ENCODE results near the gene COL10A1. TPM values are rescaled to one million over a fixed set of nuclear protein-coding genes. Genes with fewer than 3 reads are reported as not detected.

Gene COL10A1
- total RNA-seq, 2 experiments from 2014 or later, result not detected

GRCh38 chr6:116078945-116079344, 47.0 kb downstream of the COL10A1 start:
- peaks cover 23% of the 10 kb centered on the region for H3K27me3 Mint-ChIP-seq
- ChIA-PET POLR2A (no interaction called here), CTCF (interaction anchor here (0.8 kb wide), 1 partner anchor 25 kb away, joined by 4 read pairs; no protein-coding TSS in a partner anchor)
- no peaks in the 10 kb centered on the region for H3K9me3 Mint-ChIP-seq (ENCODE audit: low read depth)
- no peak for DNase-seq
- ATAC-seq, result no peak
- H3K27ac Mint-ChIP-seq, result no peak overlapping the region
- no peaks in the 10 kb centered on the region for H3K36me3 Mint-ChIP-seq (ENCODE audit: low read depth)
- H3K4me1 Mint-ChIP-seq, result no peaks in the 10 kb centered on the region
- intact Hi-C loops (cut with DNase I, micrococcal nuclease), result no loop called here
- no peak overlapping the region for H3K4me3 Mint-ChIP-seq

DNA sequence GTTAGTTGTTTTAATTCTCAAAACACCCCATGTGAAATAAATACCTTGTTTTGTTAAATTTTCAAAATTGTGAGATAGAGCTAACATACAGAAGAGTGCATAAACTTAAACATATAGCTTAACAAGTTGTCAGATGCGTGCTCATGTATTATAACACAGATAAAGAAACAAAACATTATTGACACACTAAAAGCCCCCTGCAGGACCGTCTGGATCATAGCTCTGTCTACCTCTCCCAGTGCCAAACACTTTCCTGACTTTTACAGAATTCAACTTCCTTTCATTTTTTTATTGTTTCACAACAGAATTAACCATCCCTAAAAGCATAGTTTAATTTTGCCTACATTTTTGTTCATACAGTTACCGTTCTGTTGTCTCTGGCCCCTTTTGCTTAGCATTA, 47.4 kb downstream of the COL10A1 start:
- intact Hi-C loops (cut with DNase I, micrococcal nuclease), result no loop called here
- ChIA-PET CTCF (interaction anchor here (0.8 kb wide), 1 partner anchor 25 kb away, joined by 4 read pairs; no protein-coding TSS in a partner anchor), POLR2A (no interaction called here)
- no peak overlapping the region for H3K4me3 Mint-ChIP-seq
- no peak for ATAC-seq
- no peak overlapping the region for H3K27ac Mint-ChIP-seq
- no peaks in the 10 kb centered on the region for H3K36me3 Mint-ChIP-seq (ENCODE audit: low read depth)
- H3K9me3 Mint-ChIP-seq (ENCODE audit: low read depth), result no peaks in the 10 kb centered on the region
- no peak for DNase-seq
- peaks cover 23% of the 10 kb centered on the region for H3K27me3 Mint-ChIP-seq
- no peaks in the 10 kb centered on the region for H3K4me1 Mint-ChIP-seq

GRCh38 chr6:116074732-116075390, 51.1 kb downstream of the COL10A1 start:
- peaks cover 16% of the 10 kb centered on the region for H3K27me3 Mint-ChIP-seq
- H3K27ac Mint-ChIP-seq, result no peak overlapping the region
- peaks cover 3% of the 10 kb centered on the region for H3K4me1 Mint-ChIP-seq
- DNase-seq (no peak), ATAC-seq (no peak)
- no peak overlapping the region for H3K4me3 Mint-ChIP-seq
- intact Hi-C loops (cut with DNase I, micrococcal nuclease), result no loop called here
- H3K9me3 Mint-ChIP-seq (ENCODE audit: low read depth), result no peaks in the 10 kb centered on the region
- CTCF ChIA-PET, result interaction anchor here (1.5 kb wide), 1 partner anchor 11 kb away, joined by 6 read pairs; no protein-coding TSS in a partner anchor
- POLR2A ChIA-PET, result no interaction called here
- H3K36me3 Mint-ChIP-seq (ENCODE audit: low read depth), result no peaks in the 10 kb centered on the region

DNA sequence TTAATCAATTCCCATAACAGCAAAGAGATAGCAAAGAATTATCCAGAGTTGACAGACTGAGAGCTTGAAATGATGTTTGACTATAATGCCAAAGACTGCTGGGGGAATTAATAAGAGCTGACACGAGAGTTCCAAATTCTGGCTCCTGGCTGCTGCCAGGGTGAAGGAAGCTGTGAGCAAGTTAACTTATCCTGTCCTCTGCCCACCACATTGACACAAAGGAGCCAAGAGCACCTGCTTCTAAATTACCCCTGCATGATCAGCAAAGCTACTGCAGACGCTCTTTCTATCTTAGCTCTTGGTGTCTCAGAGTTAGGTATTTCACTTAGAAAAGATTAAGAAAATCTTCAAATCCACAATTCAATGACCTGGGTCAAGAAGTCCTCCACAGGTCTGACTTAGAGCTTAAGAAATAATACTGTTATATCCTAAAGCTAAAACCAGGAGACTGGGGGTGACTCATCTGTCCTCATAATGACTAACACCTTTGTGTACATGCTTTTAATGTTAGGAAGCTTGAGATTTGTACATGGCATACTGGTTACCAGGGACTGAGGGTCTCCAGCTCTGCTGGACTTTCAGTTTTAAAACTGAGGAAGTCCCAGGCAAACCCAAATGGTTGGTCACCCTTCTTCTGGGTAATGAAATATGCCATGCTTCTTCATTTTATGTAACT, 52.0 kb downstream of the COL10A1 start:
- DNase-seq (no peak), ATAC-seq (no peak)
- Mint-ChIP-seq H3K4me3 (no peak overlapping the region), H3K9me3 (ENCODE audit: low read depth) (no peaks in the 10 kb centered on the region), H3K27ac (no peak overlapping the region), H3K27me3 (peaks cover 12% of the 10 kb centered on the region), H3K4me1 (peaks cover 3% of the 10 kb centered on the region), H3K36me3 (ENCODE audit: low read depth) (no peaks in the 10 kb centered on the region)
- intact Hi-C loops (cut with DNase I, micrococcal nuclease), result no loop called here
- CTCF ChIA-PET, result interaction anchor here (0.8 to 1.5 kb wide), 2 partner anchors 11 to 12 kb away, joined by 3 to 6 read pairs; no protein-coding TSS in a partner anchor
- POLR2A ChIA-PET, result no interaction called here

DNA sequence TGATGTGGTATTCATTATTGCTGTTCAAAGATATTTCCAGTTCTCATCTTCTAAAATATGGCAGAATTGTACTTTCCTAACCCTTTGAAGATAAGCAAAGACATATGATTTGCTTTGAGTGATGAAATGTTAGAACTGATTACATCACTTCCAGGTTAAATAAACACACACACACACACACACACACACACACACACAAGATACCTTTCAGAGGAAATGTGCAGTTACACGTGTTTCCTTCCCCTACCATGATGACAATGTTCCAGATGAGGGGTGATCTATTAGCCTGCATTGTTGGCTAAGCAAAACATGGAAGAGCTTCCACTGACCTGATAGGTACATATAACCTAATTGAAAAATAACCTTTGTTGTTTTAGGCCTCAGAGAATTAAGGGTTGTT, 53.6 kb downstream of the COL10A1 start:
- Mint-ChIP-seq H3K9me3 (ENCODE audit: low read depth) (no peaks in the 10 kb centered on the region), H3K27ac (peak overlapping the region; percentile 58), H3K4me3 (no peak overlapping the region), H3K36me3 (ENCODE audit: low read depth) (no peaks in the 10 kb centered on the region), H3K4me1 (peaks cover 3% of the 10 kb centered on the region), H3K27me3 (peaks cover 9% of the 10 kb centered on the region)
- ATAC-seq, result peak; percentile 36
- no peak for DNase-seq
- intact Hi-C loops (cut with DNase I, micrococcal nuclease), result no loop called here
- POLR2A ChIA-PET, result no interaction called here
- CTCF ChIA-PET, result no interaction called here

GRCh38 chr6:116070616-116071389, 55.1 kb downstream of the COL10A1 start:
- H3K27me3 Mint-ChIP-seq, result peaks cover 13% of the 10 kb centered on the region
- POLR2A ChIA-PET, result no interaction called here

DNA sequence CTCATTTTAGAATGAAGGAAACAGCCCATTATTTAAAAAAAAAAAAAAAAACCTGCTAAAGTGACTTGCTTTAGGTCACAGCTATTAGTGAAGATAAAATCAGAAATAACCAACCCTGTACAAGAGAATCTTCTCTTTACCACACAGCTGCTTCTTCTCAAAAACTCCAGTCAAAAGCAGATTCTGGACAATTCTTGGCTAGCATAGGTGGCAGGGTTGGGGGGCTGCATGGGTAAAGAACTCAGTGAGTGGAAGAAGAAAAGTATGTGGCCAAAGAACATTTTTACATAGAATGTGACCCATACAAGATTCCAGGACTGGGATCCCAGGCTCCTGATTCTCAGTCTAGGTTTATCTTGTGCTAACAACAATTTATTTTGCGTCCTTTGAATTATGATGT, 55.8 kb downstream of the COL10A1 start:
- H3K9me3 Mint-ChIP-seq (ENCODE audit: low read depth), result no peaks in the 10 kb centered on the region
- H3K27me3 Mint-ChIP-seq, result peaks cover 13% of the 10 kb centered on the region
- peaks cover 3% of the 10 kb centered on the region for H3K4me1 Mint-ChIP-seq
- ChIA-PET POLR2A (no interaction called here), CTCF (interaction anchor here (1.7 kb wide), 1 partner anchor 59 kb away, joined by 5 read pairs; no protein-coding TSS in a partner anchor)
- ATAC-seq, result no peak
- intact Hi-C loops (cut with DNase I, micrococcal nuclease), result no loop called here
- no peaks in the 10 kb centered on the region for H3K36me3 Mint-ChIP-seq (ENCODE audit: low read depth)
- H3K27ac Mint-ChIP-seq, result no peak overlapping the region
- H3K4me3 Mint-ChIP-seq, result no peak overlapping the region
- DNase-seq, result no peak

More at GRCh38 chr6:116070616-116071389, 55.1 kb downstream of the COL10A1 start:
- CTCF ChIA-PET, result interaction anchor here (1.7 kb wide), 1 partner anchor 60 kb away, joined by 5 read pairs; no protein-coding TSS in a partner anchor
- Mint-ChIP-seq H3K4me1 (peaks cover 3% of the 10 kb centered on the region), H3K4me3 (no peak overlapping the region), H3K36me3 (ENCODE audit: low read depth) (no peaks in the 10 kb centered on the region), H3K27ac (no peak overlapping the region), H3K9me3 (ENCODE audit: low read depth) (no peaks in the 10 kb centered on the region)
- intact Hi-C loops (cut with DNase I, micrococcal nuclease), result no loop called here
- no peak for DNase-seq
- ATAC-seq, result no peak

Other genes with a start within 250 kb of the COL10A1 start
- gene FRK, start 65.2 kb downstream of the COL10A1 start, total RNA-seq, result under 1 TPM; 0.02 to 0.05 TPM
- 10 to 100 TPM; 39.4 to 42.4 TPM for gene NT5DC1, start 25.3 kb downstream of the COL10A1 start, total RNA-seq
- gene TSPYL4, start 127.9 kb upstream of the COL10A1 start, total RNA-seq, result 10 to 100 TPM in 1 of 2 experiments, 1 to 10 TPM in 1; 9.4 to 10.8 TPM
- gene TSPYL1, start 153.8 kb upstream of the COL10A1 start, total RNA-seq, result 10 to 100 TPM; 37.5 to 38.2 TPM
- 1 to 10 TPM; 5.6 TPM for gene DSE, start 244.8 kb upstream of the COL10A1 start, total RNA-seq

All from activated CD4-positive, alpha-beta T cell treated with anti-CD3 and anti-CD28 coated beads for 36 hours (primary cell).